A673 (cell line): ENCODE measurements around the gene PPP1R1C. TPM values are rescaled to one million over a fixed set of nuclear protein-coding genes. Genes with fewer than 3 reads are reported as not detected.

Source experiments
- BruUV-seq: library from RNA; stranded (reverse); fragments of 400-500 nt; replicated peaks from 2 replicates; lab custom pipeline; 2021; lab: Mats Ljungman, UMichigan
- CTCF ChIA-PET: fragments of 300-600 bp; sonication (Branson Sonifier 250); formaldehyde crosslinking; loops from one replicate; lab custom pipeline; 2022; ENCODE audit warnings: antibody characterized with exemption; lab: Charles Lee
- POLR2A ChIA-PET: fragments of 300-600 bp; sonication (Branson Sonifier 250); formaldehyde crosslinking; loops from one replicate; lab custom pipeline; 2022; ENCODE audit warnings: antibody characterized with exemption; ENCODE audit not compliant: low non-redundant PET; lab: Charles Lee
- DNase-seq: peaks from one replicate; pipeline ENCODE4 v3.0.0-alpha.2; 2015; ENCODE audit warnings: low spot score
- H3K27ac ChIP-seq: fragments of 200-600 bp; sonication (generic); 2 replicates; pipeline ENCODE4 v1.5.1; 2016; ENCODE audit warnings: mixed run types, low read depth, mild to moderate bottlenecking, mixed read lengths, antibody characterized with exemption, low read length; ENCODE audit not compliant: poor library complexity, severe bottlenecking
- H3K27me3 ChIP-seq: fragments of 200-600 bp; sonication (generic); replicated peaks from 2 replicates; pipeline ENCODE4 v1.6.1; 2017; ENCODE audit warnings: mixed run types, low read depth, mild to moderate bottlenecking, mixed read lengths, antibody characterized with exemption, low read length; ENCODE audit not compliant: insufficient read depth, poor library complexity
- H3K36me3 ChIP-seq: fragments of 200-600 bp; sonication (generic); 2 replicates; pipeline ENCODE4 v1.6.1; 2016; ENCODE audit warnings: mixed run types, mild to moderate bottlenecking, mixed read lengths, antibody characterized with exemption, low read length; ENCODE audit not compliant: insufficient read depth, poor library complexity, severe bottlenecking
- H3K4me1 ChIP-seq: fragments of 200-600 bp; sonication (generic); 2 replicates; pipeline ENCODE4 v1.6.1; 2017; ENCODE audit warnings: mixed run types, mild to moderate bottlenecking, mixed read lengths, antibody characterized with exemption, low read length; ENCODE audit not compliant: insufficient read depth, poor library complexity, severe bottlenecking
- H3K4me3 ChIP-seq: fragments of 200-600 bp; sonication (generic); 2 replicates; pipeline ENCODE4 v1.5.1; 2016; ENCODE audit warnings: low read depth, mixed run types, mild to moderate bottlenecking, mixed read lengths, low read length; ENCODE audit not compliant: poor library complexity, severe bottlenecking
- H3K9me3 ChIP-seq: fragments of 200-600 bp; sonication (generic); 2 replicates; pipeline ENCODE4 v1.6.1; 2016; ENCODE audit warnings: mixed run types, low read depth, mild to moderate bottlenecking, mixed read lengths, antibody characterized with exemption, low read length; ENCODE audit not compliant: poor library complexity, severe bottlenecking
- EZH2 ChIP-seq: fragments of 200-600 bp; sonication (generic); IDR thresholded peaks from 2 replicates; pipeline ENCODE4 v1.6.1; 2017; ENCODE audit warnings: borderline replicate concordance, low read depth, mild to moderate bottlenecking, mixed read lengths, antibody characterized with exemption, low read length; ENCODE audit not compliant: poor library complexity, severe bottlenecking
- intact Hi-C: fragments of 100-400 bp; cut with micrococcal nuclease; formaldehyde crosslinking; loops from one replicate; pipeline ENCODE4 v1.10.0; 2022; ENCODE audit not compliant: unreplicated experiment
- total RNA-seq: library from RNA; stranded (reverse); gene quantifications from 2 replicates; pipeline ENCODE4 v1.2.3, GENCODE V29; 2021
- TF ChIP-seq, protein P1 (sequence below): fragments of 300-800, 200-600 bp; sonication (generic); conservative IDR thresholded peaks from 2 replicates; pipeline ENCODE4 v1.5.1; 2017; ENCODE audit warnings: low read depth, mild to moderate bottlenecking, antibody characterized with exemption, low read length, moderate library complexity, mixed read lengths

The PPP1R1C gene
- total RNA-seq, 1 experiment from 2014 or later = 5.3 TPM

DNA sequence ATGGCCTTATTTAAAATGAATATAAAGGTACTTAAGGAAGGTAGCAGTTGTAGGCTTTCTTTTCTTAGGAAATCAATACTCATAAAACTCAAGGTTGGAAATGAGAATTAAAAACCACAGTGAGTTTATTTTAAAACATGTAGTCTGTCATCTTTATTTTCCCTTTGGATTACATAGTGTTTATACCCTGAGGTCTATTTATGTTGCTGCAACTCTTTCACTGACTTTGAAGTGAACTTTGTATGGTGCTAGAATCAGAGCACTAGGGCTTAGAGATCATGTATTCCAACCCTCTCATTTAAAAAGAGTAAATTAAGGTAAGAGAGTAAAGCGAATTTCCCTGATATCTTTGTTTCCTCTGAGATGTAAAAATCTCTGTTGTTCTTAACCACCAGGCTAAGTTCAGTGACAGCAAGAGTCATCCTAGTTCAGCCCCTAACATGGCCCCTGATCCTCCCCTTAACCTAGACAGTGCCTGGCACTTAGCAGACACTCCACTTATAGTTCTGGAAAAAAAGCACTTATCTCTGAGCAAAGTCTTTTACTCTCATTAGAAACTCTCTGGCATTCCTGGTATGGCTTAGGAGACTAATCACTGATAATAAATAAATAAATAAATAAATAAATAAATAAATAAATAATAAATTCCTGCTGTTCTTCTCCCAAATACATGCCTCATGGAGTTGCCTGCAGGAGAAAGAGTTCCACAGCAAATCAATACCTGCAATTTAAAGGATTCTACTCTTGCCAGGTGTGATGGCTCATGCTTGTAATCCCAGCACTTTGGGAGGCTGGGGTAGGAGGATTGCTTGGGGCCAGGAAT is 33.0 kb upstream of the PPP1R1C start:
- Histone ChIP-seq H3K36me3 (no peaks in the 10 kb centered on the region), H3K9me3 (no peaks in the 10 kb centered on the region), H3K4me3 (no peak overlapping the region), H3K27me3 (no peaks in the 10 kb centered on the region), H3K4me1 (peaks cover 16% of the 10 kb centered on the region), H3K27ac (no peak overlapping the region)
- no peak for DNase-seq
- intact Hi-C loops = no loop called here
- POLR2A ChIA-PET = no interaction called here
- CTCF ChIA-PET = no interaction called here
- BruUV-seq = no TSS peak
- no peak for TF ChIP-seq EZH2
- TF ChIP-seq, protein P1, sequence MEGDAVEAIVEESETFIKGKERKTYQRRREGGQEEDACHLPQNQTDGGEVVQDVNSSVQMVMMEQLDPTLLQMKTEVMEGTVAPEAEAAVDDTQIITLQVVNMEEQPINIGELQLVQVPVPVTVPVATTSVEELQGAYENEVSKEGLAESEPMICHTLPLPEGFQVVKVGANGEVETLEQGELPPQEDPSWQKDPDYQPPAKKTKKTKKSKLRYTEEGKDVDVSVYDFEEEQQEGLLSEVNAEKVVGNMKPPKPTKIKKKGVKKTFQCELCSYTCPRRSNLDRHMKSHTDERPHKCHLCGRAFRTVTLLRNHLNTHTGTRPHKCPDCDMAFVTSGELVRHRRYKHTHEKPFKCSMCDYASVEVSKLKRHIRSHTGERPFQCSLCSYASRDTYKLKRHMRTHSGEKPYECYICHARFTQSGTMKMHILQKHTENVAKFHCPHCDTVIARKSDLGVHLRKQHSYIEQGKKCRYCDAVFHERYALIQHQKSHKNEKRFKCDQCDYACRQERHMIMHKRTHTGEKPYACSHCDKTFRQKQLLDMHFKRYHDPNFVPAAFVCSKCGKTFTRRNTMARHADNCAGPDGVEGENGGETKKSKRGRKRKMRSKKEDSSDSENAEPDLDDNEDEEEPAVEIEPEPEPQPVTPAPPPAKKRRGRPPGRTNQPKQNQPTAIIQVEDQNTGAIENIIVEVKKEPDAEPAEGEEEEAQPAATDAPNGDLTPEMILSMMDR = no peak

DNA sequence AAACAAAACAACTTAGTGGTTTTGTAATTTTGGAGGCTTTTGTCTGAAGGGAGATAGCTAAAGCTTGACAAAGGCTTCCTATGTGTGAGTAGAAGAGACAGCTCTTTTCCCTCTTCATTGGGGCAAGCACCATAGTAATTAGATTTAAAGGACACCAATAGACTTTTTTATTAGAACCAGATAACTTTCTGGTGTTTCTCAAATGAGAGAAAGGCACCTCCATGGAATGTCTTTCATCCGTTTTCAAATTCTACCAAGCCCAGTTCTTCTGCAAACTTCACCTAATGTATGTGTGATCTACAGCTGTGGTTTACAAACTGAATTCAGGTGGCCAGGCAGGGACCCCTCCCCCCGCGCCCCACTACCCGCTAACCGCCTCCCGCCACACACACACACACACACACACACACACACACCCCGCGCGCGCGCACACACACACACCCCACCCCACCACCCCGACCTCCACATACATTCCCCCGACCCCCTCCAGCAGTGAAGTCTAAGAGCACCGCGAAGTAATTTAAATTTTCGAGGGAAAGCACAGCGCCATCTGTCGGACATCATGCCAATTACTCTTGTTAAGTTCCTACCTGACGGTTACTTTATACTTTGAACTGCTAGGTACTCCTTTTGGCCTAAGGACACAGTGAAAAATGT is 31.6 kb upstream of the PPP1R1C start:
- Histone ChIP-seq H3K36me3 (no peaks in the 10 kb centered on the region), H3K27me3 (no peaks in the 10 kb centered on the region), H3K4me3 (peak overlapping the region; percentile 44), H3K4me1 (peaks cover 16% of the 10 kb centered on the region), H3K27ac (peak overlapping the region; percentile 27), H3K9me3 (no peaks in the 10 kb centered on the region)
- no TSS peak for BruUV-seq
- TF ChIP-seq, protein P1 = peak; percentile 83
- no peak for TF ChIP-seq EZH2
- ChIA-PET POLR2A (no interaction called here), CTCF (interaction anchor here (0.6 to 2.2 kb wide), 10 partner anchors 17 to 295 kb away, joined by 3 to 8 read pairs (median 4); no protein-coding TSS in a partner anchor)
- DNase-seq = peak; percentile 89
- intact Hi-C loops = loop anchor here (2.0 kb wide), 1 partner anchor 211 kb away; no protein-coding TSS in a partner anchor

DNA sequence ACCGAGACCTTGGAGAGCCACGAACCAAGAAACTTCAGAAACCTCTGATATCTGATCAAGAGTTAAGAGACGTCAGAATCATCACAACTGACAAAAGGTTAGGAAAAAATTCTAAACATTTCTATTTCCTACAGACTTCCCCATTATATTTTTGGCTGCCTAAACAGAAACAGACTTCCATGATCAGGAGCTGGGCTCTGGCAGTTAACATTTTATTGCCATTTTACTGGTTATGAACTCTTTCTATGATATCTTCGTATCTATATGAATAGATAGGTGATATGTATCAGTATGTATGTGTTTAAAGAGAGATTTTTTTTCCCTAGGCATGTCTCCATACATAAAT is 31.1 kb upstream of the PPP1R1C start:
- TF ChIP-seq, protein P1 = 0 out of 2 replicates have a peak, but pooled peaks have one; percentile 0
- no peak for TF ChIP-seq EZH2
- H3K4me1 ChIP-seq = peaks cover 16% of the 10 kb centered on the region
- no peaks in the 10 kb centered on the region for H3K9me3 ChIP-seq
- BruUV-seq = TSS peak; percentile 82
- H3K27me3 ChIP-seq = no peaks in the 10 kb centered on the region
- DNase-seq = no peak
- intact Hi-C loops = loop anchor here (2.0 kb wide), 1 partner anchor 212 kb away; no protein-coding TSS in a partner anchor
- H3K27ac ChIP-seq = peak overlapping the region; percentile 27
- ChIA-PET CTCF (interaction anchor here (0.6 to 2.2 kb wide), 4 partner anchors 18 to 224 kb away, joined by 4 to 8 read pairs (median 6); no protein-coding TSS in a partner anchor), POLR2A (interaction anchor here (0.6 kb wide), 2 partner anchors 50 to 269 kb away, joined by 3 to 5 read pairs; no protein-coding TSS in a partner anchor)
- peak overlapping the region; percentile 44 for H3K4me3 ChIP-seq
- H3K36me3 ChIP-seq = no peaks in the 10 kb centered on the region
